ENCODE data around the gene NDUFS2. TPM values are rescaled to one million over a fixed set of nuclear protein-coding genes. Genes with fewer than 3 reads are reported as not detected.
A peak's percentile ranks its signal among the peaks of the same experiment; 100 is the strongest.

NDUFS2 gene
- total and polyA plus RNA-seq, 7 donors, result 204 to 336 (median 232) TPM

DNA sequence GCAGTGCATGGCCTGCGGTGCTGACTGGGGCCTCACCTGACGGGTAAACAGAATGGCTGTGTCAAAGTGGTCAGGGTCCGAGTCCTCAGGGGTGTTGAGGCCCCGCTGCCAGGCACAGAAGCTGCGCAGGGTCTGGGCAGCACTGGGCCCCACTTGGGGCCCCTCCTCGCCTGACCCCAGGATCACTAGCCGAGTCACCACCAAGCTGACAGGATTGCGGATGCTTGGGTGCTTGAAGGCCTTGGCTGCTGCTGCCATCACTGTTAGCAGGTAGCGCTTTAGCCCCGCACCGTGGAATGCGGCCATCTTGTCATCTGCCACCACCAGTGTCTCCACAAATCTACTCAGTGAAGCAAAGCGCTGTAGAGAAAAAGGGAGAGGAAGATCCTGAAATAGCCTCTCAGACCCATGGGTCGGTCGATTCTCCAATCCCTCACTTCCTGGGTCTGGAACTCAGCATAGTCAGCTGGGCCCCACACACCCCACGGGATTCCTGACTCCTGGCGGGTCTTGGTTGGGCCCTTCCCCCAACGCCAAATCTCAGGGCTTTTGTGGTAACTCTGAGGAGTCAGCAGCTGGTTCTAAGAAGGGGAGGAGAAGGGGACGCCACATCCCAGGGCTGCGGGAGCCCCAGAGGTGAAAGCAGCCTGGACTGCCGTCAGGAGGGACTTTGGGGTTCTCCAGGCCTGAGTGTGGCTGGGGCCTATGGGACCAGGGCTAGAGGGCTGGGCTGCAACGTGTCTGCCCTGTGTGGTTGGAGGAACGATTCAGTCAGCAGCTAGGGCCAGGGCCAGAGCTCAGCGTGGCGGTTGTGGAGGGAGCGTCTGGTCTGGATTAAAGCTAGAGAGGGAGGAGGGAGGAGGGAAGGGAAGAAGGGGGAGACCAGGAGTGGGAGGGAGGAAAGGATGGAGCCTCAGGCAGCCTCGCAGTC, 5.4 kb upstream of the NDUFS2 start:
- no peak for TF ChIP-seq CTCF (IDR thresholded peaks at IDR 0.05)
- H3K4me1 ChIP-seq, result peaks cover 16% of the 10 kb centered on the region
- ATAC-seq (no peak), DNase-seq (peak; percentile 52 to 70)
- H3K27me3 ChIP-seq (ENCODE audit: insufficient read depth in 3 of 3, low read length in 2 of 3), result no peaks in the 10 kb centered on the region
- 70 to 73% (median 70%) methylated on average over 26 to 27 of the region's 27 CpGs for WGBS, 3 donors
- H3K36me3 ChIP-seq (ENCODE audit: insufficient read depth in 1 of 2, low read depth in 1 of 2), result no peaks in the 10 kb centered on the region
- H3K27ac ChIP-seq, result peak overlapping the region; percentile 78
- intact Hi-C loops (cut with DNase I), result no loop called here
- no peaks in the 10 kb centered on the region for H3K9me3 ChIP-seq
- peak overlapping the region; percentile 64 for H3K4me3 ChIP-seq

- no peak for ATAC-seq
- Histone ChIP-seq H3K4me3 (peak overlapping the region; percentile 64), H3K4me1 (peaks cover 16% of the 10 kb centered on the region)
These were observed 4.5 kb upstream of the NDUFS2 start for GRCh38 chr1:161197560-161198193.

DNA sequence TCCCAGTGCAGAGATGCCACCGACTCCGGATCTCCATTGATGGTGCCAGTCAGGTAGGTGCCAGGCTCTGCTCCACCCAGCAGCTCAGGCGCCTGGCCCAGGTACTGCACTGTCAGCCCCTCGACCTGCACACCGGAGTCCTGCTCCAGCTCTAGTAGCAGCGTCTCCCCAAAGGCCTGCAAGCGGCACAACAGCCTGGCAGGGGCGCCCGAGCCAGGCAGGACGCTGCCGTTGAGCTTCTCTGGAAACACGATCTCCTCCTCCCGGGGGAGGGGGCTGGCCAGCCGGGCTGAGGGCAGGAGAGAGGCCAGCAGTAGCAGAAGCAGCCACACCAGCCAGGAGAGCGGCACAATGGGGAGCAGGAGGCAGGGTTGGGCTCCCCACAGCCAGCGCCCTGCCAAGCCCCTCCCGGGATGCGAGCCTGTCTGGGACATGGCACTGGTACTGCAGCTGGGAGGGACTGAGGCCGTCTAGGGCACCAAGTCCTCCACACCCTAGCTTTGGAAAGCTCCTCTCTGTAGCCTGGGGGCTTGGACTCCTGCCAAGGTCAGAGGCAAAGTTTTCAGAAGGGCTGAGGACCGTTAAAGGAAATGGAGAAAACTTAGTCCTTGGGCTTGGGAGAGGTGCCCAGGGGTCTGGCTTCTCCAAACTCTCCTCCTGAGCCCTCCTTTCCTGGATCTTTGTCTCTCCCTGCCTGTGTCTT, 3.8 kb upstream of the NDUFS2 start:
- Histone ChIP-seq H3K4me3 (peak overlapping the region; percentile 64), H3K27ac (peak overlapping the region; percentile 78), H3K27me3 (ENCODE audit: insufficient read depth in 3 of 3, low read length in 2 of 3) (no peaks in the 10 kb centered on the region), H3K4me1 (peaks cover 22% of the 10 kb centered on the region), H3K9me3 (no peaks in the 10 kb centered on the region), H3K36me3 (ENCODE audit: insufficient read depth in 1 of 2, low read depth in 1 of 2) (peaks cover 0 to 2% of the 10 kb centered on the region in 2 donors)
- ATAC-seq (peak in 3 of 4 donors; percentile 7 to 21 (median 10)), DNase-seq (peak; percentile 59 to 76)
- WGBS, 3 donors, result 8 to 9% (median 8%) methylated on average over 20 of the region's 20 CpGs
- intact Hi-C loops (cut with DNase I), result no loop called here
- no peak for TF ChIP-seq CTCF (IDR thresholded peaks at IDR 0.05)

More at GRCh38 chr1:161197560-161198193, 4.5 kb upstream of the NDUFS2 start:
- WGBS, 3 donors, result 52 to 57% (median 56%) methylated on average over 7 to 11 of the region's 11 CpGs
- TF ChIP-seq CTCF (IDR thresholded peaks at IDR 0.05), result no peak
- H3K36me3 ChIP-seq (ENCODE audit: insufficient read depth in 1 of 2, low read depth in 1 of 2), result no peaks in the 10 kb centered on the region
- DNase-seq, result no peak
- no peaks in the 10 kb centered on the region for H3K9me3 ChIP-seq
- H3K27ac ChIP-seq, result peak overlapping the region; percentile 78
- H3K27me3 ChIP-seq (ENCODE audit: insufficient read depth in 3 of 3, low read length in 2 of 3), result no peaks in the 10 kb centered on the region
- intact Hi-C loops (cut with DNase I), result no loop called here

DNA sequence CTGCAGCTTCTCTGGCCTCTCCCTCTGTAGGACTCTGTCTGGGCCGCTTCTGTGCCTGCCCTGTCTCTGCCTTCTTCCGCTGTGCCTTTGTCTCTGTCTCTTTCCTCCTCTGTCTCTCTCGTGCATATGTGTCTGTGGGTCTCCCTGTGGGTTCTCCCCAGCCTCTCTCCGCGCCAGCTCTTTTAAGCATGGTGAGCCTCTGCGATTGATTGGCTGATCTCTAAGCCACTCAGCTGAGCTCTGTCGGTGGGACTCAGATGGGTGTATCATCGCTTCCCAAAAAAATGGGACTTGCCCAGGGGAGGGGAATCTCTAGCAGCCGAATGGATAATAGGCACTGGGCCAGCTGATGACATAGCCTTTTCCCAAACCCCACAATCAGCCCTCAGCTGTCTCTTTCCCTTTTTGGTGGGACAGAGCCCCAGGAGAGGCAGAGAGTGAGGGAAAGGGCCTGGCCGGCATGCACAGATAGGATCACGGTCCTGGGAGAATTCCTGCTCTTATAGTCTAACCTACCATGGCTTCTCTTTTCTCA, 3.2 kb upstream of the NDUFS2 start, which contains the start of gene ADAMTS4:
ADAMTS4 (minus strand) TSS at position 158 of the 535 bp plus-strand sequence. CDS start 427 bp downstream, outside the sequence.
- peaks cover 0 to 8% of the 10 kb centered on the region in 2 donors for H3K36me3 ChIP-seq (ENCODE audit: insufficient read depth in 1 of 2, low read depth in 1 of 2)
- TF ChIP-seq CTCF (IDR thresholded peaks at IDR 0.05), result no peak
- DNase-seq, result peak; percentile 58 to 71
- no peak for ATAC-seq
- intact Hi-C loops (cut with DNase I), result no loop called here
- H3K27me3 ChIP-seq (ENCODE audit: insufficient read depth in 3 of 3, low read length in 2 of 3), result no peaks in the 10 kb centered on the region
- peak within 1 kb of the TSS; percentile 64 for H3K4me3 ChIP-seq
- H3K27ac ChIP-seq, result peak within 1 kb of the TSS; percentile 96
- 36 to 41% (median 38%) methylated on average over 11 of the region's 11 CpGs for WGBS, 3 donors
- H3K9me3 ChIP-seq, result no peaks in the 10 kb centered on the region
- peaks cover 26% of the 10 kb centered on the region for H3K4me1 ChIP-seq

Measured in psoas muscle (tissue), 8 donors.